Measurements from ENCODE around the gene ELMO1.

Gene ELMO1

GRCh38 chr7:37098762-37099161 is 349.9 kb downstream of the ELMO1 start:
- DNase-seq (ENCODE audit: low read depth in 2 of 2), result no peak

GRCh38 chr7:37097983-37098382 is 350.7 kb downstream of the ELMO1 start:
- DNase-seq (ENCODE audit: low read depth in 2 of 2), result no peak

- no peak for DNase-seq (ENCODE audit: low read depth in 2 of 2)
Observed at GRCh38 chr7:37097276-37097675, 351.4 kb downstream of the ELMO1 start.

- no peak for DNase-seq (ENCODE audit: low read depth in 2 of 2)
Observed at GRCh38 chr7:37096341-37096740, 352.3 kb downstream of the ELMO1 start.

- no peak for DNase-seq (ENCODE audit: low read depth in 2 of 2)
Observed at GRCh38 chr7:37095122-37095521, 353.5 kb downstream of the ELMO1 start.

- no peak for DNase-seq (ENCODE audit: low read depth in 2 of 2)
Observed at GRCh38 chr7:37093257-37093656, 355.4 kb downstream of the ELMO1 start.

- no peak for DNase-seq (ENCODE audit: low read depth in 2 of 2)
Observed at GRCh38 chr7:37092548-37092947, 356.1 kb downstream of the ELMO1 start.

GRCh38 chr7:37089972-37090371 is 358.7 kb downstream of the ELMO1 start:
- DNase-seq (ENCODE audit: low read depth in 2 of 2), result no peak

GRCh38 chr7:37085600-37085999 is 363.1 kb downstream of the ELMO1 start:
- no peak for DNase-seq (ENCODE audit: low read depth in 2 of 2)

- no peak for DNase-seq (ENCODE audit: low read depth in 2 of 2)
Observed at GRCh38 chr7:37084303-37084702, 364.4 kb downstream of the ELMO1 start.

- no peak for DNase-seq (ENCODE audit: low read depth in 2 of 2)
Observed at GRCh38 chr7:37083311-37084096, 365.2 kb downstream of the ELMO1 start.

- DNase-seq (ENCODE audit: low read depth in 2 of 2), result peak; percentile 5 to 13
Observed at GRCh38 chr7:37081436-37081835, 367.2 kb downstream of the ELMO1 start.

- DNase-seq (ENCODE audit: low read depth in 2 of 2), result no peak
Observed at GRCh38 chr7:37079420-37079819, 369.2 kb downstream of the ELMO1 start.

GRCh38 chr7:37076668-37077067 is 372.0 kb downstream of the ELMO1 start:
- DNase-seq (ENCODE audit: low read depth in 2 of 2), result no peak

- DNase-seq (ENCODE audit: low read depth in 2 of 2), result no peak
Observed at GRCh38 chr7:37074370-37074769, 374.3 kb downstream of the ELMO1 start.

GRCh38 chr7:37071124-37071523 is 377.5 kb downstream of the ELMO1 start:
- no peak for DNase-seq (ENCODE audit: low read depth in 2 of 2)

GRCh38 chr7:37070471-37070870 is 378.2 kb downstream of the ELMO1 start:
- no peak for DNase-seq (ENCODE audit: low read depth in 2 of 2)

GRCh38 chr7:37070031-37070430 is 378.6 kb downstream of the ELMO1 start:
- no peak for DNase-seq (ENCODE audit: low read depth in 2 of 2)

- DNase-seq (ENCODE audit: low read depth in 2 of 2), result no peak
Observed at GRCh38 chr7:37069336-37069735, 379.3 kb downstream of the ELMO1 start.

GRCh38 chr7:37068902-37069301 is 379.8 kb downstream of the ELMO1 start:
- no peak for DNase-seq (ENCODE audit: low read depth in 2 of 2)

GRCh38 chr7:37068038-37068437 is 380.6 kb downstream of the ELMO1 start:
- DNase-seq (ENCODE audit: low read depth in 2 of 2), result no peak

- DNase-seq (ENCODE audit: low read depth in 2 of 2), result peak; percentile 26 to 48
Observed at GRCh38 chr7:37065779-37066271, 382.8 kb downstream of the ELMO1 start.

GRCh38 chr7:37062560-37062859 is 386.2 kb downstream of the ELMO1 start:
- no peak for DNase-seq (ENCODE audit: low read depth in 2 of 2)
